ENCODE measurements around the gene STN1. TPM values are rescaled to one million over a fixed set of nuclear protein-coding genes. Genes with fewer than 3 reads are reported as not detected.
A peak's percentile ranks its signal among the peaks of the same experiment; 100 is the strongest.

The STN1 gene
- total RNA-seq: 49.3 TPM

DNA sequence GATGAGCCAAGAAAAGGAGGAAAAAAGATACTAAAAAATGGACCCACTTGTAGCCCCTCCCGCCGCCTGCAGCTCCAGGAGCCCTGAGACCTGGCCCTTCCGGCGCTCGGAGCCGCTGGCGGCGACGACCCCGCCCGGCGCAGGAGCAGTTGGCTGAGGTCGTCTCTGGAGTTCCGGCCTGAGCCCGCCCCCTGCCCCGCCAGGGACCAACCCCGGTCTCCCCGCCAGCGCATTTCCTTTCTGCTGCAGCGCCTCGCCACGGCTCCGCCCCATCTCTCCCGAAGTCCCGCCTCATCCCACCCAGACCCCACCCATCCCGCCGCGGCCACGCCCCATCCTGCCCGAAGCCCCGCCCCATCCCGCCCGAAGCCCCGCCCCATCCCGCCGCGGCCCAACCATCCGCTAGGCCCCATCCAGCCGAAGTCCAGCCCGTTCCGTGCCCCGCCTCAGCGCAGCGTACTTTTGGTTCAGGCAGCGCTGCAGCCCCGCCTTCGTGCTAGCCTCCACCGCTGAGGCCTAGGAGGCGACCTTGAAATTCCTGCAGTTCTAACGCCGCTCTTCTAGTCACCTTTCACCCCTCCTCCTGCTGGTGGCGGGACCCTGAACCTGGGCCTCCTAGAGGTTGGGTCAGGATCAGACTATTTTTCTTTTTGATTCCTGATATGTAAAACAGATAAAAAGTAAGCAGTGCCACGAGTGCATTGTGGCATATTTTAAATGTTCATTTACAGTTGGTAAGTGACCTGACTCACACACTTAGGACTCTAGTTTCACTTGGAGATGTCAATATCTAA lies at the start of gene STN1:
STN1 (minus strand) TSS at position 132 of the 794 bp plus-strand sequence. CDS start 590 bp downstream, outside the sequence.
- peak; percentile 98 for DNase-seq (ENCODE audit: low spot score)

DNA sequence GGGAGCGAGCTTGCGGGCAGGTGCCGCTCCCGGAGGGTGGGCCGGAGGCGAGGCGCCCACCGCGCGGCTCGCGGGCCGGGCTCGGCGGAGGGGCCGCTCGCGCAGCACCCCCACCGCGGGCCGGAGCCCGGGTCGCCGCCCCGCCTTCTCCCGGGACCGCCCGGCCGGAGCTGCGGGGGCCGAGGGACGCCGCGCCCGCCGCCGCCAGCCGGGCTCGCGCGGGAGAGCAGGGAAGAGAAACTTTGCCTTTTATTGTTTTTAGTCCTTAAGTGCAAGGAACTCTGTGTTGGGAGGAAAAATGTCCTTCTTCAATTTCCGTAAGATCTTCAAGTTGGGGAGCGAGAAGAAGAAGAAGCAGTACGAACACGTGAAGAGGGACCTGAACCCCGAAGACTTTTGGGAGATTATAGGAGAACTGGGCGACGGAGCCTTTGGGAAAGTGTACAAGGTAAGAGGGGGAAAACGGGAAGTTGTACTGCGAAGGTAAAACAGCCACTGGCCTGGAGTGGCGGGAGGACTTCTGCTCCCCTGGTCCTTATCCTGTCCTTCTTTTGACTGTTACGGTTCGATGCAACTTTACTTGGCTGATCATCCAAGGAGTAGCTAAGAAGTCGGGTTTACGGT lies 49.6 kb upstream of the STN1 start:
- no peak for DNase-seq (ENCODE audit: low spot score)

DNA sequence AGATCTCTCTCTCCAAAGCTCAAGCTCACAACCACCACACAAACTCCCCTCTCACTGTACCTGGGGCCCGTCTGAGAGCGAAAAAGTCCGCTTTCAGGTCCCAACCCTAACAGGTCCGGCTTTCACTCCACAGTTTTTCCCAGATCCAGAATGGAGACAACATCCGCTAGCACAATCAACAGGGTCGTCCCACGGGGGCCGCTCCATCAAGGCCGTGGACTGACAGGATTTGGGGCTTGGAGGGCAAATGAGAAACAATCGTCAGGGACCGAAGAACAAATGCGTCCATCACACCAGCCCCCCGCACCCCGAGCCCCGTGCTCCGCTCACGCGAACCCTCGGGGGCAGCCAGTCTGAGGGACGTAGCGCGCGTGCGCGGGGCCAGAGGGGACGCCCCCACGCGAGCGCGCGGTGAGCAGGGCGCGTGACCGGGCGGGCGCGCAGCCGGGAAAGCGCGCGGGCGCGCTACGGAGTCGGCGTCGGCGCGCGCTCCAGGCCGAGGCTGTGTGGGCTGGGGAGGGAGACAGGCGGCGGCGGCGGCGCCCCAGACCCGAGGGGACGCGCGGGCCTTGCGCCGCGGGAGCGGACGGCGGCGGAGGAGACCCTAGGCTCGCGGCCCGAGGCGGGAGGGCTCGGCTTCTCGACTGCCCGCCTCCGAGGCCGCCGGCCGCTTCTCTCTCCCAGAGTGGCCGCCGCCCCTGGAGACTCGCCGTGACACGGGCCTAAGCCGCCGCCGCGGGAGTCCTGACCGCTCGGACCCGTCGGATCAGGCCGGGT lies 48.9 kb upstream of the STN1 start, which contains the start of gene SLK:
SLK (plus strand) TSS at position 470 of the 777 bp plus-strand sequence. CDS start 606 bp downstream, outside the sequence.
- DNase-seq (ENCODE audit: low spot score): peak; percentile 82

- DNase-seq (ENCODE audit: low spot score): no peak
Observed at GRCh38 chr10:103960103-103960502, 42.1 kb upstream of the STN1 start.

DNA sequence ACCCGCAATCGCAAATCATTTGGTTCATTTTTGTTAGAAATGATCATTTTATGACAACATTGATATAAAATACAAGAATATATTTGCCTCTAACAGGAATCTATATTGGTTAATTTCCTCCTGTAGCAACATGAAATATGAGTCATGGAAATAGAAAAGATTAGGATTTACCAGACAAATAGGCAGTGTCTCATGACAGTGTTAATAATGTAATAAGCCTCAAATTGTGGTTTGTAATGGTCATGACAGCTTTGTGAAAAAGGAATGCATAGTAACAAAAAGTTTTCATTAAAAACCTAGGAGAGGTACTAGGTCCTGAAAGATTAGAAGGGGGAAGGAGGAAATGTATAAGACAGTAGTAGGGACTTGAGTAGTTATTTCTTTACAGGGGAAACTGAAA lies 41.0 kb upstream of the STN1 start:
- DNase-seq (ENCODE audit: low spot score): no peak

GRCh38 chr10:103954543-103954942 lies 36.6 kb upstream of the STN1 start:
- DNase-seq (ENCODE audit: low spot score): no peak

- DNase-seq (ENCODE audit: low spot score): no peak
Observed at GRCh38 chr10:103951942-103952341, 34.0 kb upstream of the STN1 start.

DNA sequence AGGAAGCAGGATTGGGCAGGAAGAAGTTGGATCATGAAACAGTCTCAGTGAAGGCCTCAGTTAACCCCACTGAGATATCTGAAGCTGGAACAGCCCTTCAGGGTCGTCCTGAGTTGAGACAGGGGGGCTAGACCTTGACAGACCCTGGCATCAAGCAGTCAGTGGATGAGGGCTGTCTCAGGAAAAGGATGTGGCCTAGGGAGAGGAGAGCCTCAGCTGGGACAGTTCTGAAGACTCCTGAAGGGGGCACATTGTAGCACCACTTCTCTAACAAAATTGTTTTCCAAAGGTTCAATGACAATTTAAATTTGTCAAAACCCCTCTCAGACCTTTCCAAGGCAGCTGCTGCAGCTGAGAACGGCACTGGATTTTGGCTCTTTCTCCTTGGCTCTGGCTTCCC lies 33.2 kb upstream of the STN1 start:
- DNase-seq (ENCODE audit: low spot score): no peak

GRCh38 chr10:103949728-103950127 lies 31.7 kb upstream of the STN1 start:
- no peak for DNase-seq (ENCODE audit: low spot score)

- DNase-seq (ENCODE audit: low spot score): no peak
Observed at GRCh38 chr10:103947799-103948516, 30.0 kb upstream of the STN1 start.

DNA sequence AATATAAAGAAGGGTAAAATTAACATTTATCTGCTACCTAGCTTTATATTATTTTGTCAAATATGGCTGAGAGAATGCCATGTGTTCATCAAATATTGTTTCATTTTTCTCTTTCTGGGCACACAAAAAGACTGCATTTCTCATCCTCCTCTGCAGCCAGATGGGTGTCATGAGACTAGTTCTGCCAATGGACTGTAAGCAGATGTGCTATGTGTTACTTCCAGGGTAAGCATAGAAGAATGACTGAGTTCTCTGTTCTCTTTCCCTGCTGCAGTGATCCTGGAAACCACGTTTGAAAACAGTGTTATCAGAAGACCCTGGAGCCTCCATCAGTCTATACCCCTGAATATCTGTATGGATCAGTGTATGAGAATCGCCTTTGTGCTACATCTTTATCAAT lies 24.9 kb upstream of the STN1 start:
- no peak for DNase-seq (ENCODE audit: low spot score)

DNA sequence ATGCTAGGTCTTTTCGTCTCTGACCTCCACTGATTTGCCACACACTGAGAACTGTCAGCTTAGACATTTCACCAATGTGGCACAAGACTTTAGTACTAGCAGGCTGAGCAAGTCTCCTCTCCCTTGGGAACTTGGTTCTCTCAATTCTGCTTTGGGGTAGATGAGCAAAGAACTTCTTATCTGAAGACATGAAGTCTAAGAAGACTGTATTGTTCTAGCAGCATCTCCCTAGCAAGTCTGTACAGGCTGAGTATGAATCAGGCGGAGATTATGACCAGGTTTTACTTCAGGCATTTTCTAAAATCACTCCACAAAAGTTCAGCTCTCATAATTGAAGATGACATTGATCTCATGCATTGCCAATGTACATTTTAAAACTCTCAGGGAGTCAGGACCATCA lies 23.8 kb upstream of the STN1 start:
- no peak for DNase-seq (ENCODE audit: low spot score)

DNA sequence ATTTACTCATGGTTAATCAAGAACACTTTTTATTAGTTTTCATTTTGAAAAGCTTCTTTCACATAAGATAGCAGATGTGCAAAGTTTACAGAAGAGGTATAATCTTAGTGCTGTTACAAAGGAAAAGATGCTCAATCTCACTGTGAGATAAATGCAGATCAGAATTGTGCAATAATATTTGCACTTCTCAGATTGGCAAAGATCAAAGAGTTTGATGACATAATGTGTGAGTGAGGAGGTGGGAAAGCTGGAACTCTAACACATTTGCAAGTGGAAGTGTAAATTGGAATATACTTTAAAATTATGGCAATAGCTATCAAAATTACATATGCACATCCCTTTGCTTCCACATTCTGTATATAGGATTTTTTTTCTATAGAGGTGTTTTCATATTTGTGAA lies 21.5 kb upstream of the STN1 start:
- DNase-seq (ENCODE audit: low spot score): no peak

DNA sequence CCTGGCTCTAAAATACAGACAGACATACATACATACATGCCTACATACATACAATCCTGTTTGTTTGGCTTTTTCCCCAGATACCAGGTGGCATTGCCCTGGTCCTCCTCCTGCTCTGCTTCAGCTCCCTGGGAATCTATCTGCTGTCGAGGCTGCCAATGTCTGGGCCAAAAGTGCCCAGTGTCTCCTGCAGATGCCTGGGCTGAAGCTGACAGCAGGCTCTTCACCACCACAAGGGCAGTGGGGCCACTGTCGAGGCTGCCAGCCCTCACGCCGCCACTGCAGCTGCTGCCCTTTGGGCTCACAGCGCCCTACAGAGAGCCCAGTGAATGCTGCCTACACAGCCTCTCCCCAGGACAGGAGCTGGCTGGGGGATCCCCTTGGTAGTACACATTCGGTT lies 18.0 kb upstream of the STN1 start:
- DNase-seq (ENCODE audit: low spot score): no peak

DNA sequence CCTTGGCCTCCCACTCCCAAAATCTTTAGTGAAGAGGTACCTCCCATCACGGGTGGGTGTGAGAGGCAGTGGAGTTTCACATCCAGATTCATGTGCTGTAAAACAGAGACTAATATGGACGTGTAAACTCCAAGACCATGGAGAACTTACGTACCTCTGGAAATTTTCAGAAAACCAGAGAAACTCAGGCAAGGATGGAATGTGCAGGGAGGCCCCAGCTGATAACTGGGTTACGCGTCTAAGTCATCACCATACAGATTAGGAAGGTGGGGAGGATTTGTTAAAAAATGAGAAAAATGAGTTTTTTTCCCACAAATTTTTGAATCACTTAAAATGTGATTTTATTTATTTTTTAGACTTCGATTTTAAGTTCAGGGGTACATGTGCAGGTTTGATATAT lies 16.3 kb upstream of the STN1 start:
- no peak for DNase-seq (ENCODE audit: low spot score)

DNA sequence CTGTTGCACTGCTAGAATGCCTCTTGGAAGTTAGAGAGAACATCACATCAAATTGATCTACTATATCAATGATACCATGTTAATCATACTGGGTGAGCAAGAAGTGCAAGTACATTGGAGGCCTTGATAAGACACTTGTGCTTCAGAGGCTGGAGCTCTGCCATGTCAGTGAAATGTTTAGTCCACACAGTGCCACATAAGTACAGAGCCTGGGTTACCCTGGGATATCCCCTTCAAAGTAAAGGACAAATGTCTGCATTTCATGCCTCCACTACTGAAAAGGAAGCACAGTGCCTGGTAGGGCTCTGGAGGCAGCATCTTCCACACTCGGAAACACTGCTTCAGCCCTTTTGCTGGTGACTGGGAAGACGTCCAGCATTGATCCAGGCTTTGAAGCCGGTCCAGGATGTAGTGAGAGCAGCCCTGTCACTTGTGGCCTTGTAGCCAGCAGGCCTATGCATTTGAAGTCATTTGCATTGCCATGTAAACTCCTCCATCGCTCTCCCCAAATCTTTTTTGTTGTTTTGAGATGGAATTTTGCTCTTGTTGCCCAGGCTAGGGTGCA lies 15.7 kb upstream of the STN1 start:
- no peak for DNase-seq (ENCODE audit: low spot score)

DNA sequence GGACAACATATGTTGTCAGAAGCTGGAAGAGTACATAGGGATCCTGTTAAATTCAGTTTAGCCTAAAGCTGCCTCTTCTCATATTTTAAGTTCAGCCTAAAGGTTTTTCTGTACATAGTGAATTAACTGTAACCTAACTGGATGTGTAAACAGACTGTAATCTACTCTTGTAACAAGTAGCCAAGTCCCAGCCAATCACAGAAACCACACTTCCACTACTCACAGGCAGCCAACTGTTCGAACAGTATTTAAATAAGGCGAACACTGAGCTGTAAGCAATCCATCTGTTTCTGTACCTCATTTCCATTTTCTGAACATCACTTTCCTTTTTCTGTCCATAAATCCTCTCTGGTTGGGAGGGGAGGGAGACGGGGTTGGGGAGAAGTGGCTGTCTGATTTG lies 15.0 kb upstream of the STN1 start:
- DNase-seq (ENCODE audit: low spot score): no peak

DNA sequence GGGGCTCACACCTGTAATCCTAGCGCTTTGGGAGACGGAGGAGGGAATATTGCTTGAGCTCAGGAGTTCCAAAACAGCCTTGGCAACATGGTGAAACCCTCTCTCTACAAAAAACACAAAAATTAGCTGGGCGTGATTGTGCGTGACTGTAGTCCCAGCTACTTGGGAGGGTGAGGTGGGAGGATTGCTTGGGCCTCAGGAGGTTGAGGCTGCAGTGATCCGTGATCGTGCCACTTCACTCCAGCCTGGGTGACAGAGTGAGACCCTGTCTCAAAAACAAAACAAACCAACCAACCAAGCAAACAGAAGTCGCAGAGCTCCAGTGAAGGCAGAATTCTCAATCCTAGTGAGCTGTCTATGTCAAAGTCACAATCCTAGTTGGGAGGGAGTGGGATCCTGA lies 14.3 kb upstream of the STN1 start:
- no peak for DNase-seq (ENCODE audit: low spot score)

DNA sequence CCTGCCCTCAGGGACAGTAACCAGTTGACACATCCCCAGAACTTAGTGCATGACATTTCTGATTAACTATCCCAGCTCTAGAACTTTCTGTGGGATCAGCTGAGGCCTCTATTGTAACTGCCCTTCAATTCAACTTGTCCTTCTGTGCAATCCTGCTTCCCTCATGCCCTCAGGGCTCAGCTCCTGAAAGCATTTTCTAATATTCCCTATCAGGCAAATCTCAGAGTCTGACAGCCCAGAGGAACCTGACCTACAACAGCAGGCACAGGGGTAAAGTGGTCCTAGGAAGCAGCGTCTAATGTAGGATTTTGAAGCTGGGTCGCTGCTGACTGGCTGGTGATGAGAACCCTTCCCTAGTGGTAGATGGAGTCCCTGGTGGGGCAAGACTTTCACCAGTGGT lies 13.6 kb upstream of the STN1 start:
- DNase-seq (ENCODE audit: low spot score): no peak

- DNase-seq (ENCODE audit: low spot score): no peak
Observed at GRCh38 chr10:103930881-103931280, 12.9 kb upstream of the STN1 start.

- DNase-seq (ENCODE audit: low spot score): no peak
Observed at GRCh38 chr10:103930449-103930848, 12.5 kb upstream of the STN1 start.

Measured in ureter (tissue), 1 donor.